Esophagus muscularis mucosa (tissue), 4 donors: ENCODE measurements around the gene ZBTB5. TPM values are rescaled to one million over a fixed set of nuclear protein-coding genes. Genes with fewer than 3 reads are reported as not detected.
A peak's percentile ranks its signal among the peaks of the same experiment; 100 is the strongest.

Experiments
- DNase-seq: peaks from one replicate; pipeline ENCODE4 v3.0.0-alpha.2; 2017; ENCODE audit errors: extremely low spot score
- H3K27ac ChIP-seq, 4 donors: fragments of 200-600 bp; sonication (generic); replicated peaks in 1 of 4; 1 replicate in 3 of 4; 2 replicates in 1 of 4; pipeline ENCODE4 v1.5.1; 2016 to 2019; ENCODE audit warnings: mild to moderate bottlenecking in 1 of 4
- H3K27me3 ChIP-seq, 4 donors: fragments of 200-600 bp; sonication (generic); one replicate each; pipeline versions ENCODE4 v1.5.1 to v1.6.0; 2016 to 2019
- H3K36me3 ChIP-seq, 4 donors: fragments of 200-600 bp; sonication (generic); one replicate each; pipeline ENCODE4 v1.5.1; 2016 to 2019
- H3K4me1 ChIP-seq, 4 donors: fragments of 200-600 bp; sonication (generic); one replicate each; pipeline ENCODE4 v1.5.1; 2016 to 2019
- H3K4me3 ChIP-seq, 4 donors: fragments of 200-600 bp; sonication (generic); 1 replicate in 2 of 4; 2 replicates in 2 of 4; pipeline ENCODE4 v1.5.1; 2016 to 2019; ENCODE audit warnings: mild to moderate bottlenecking in 4 of 4, moderate library complexity in 1 of 4
- H3K9me3 ChIP-seq, 4 donors: fragments of 200-600 bp; sonication (generic); 1 replicate in 3 of 4; 2 replicates in 1 of 4; pipeline ENCODE4 v1.5.1; 2016 to 2019
- EP300 ChIP-seq: sonication (generic); formaldehyde crosslinking; IDR thresholded peaks from one replicate; pipeline ENCODE4 v1.6.1; 2017; ENCODE audit warnings: antibody characterized with exemption
- POLR2A ChIP-seq: fragments of 450-650 bp; IDR thresholded peaks from one replicate; pipeline ENCODE4 v1.6.1; 2017; ENCODE audit warnings: antibody characterized with exemption, moderate library complexity, mild to moderate bottlenecking, low read depth
- POLR2AphosphoS5 ChIP-seq, 2 donors: sonication (generic); formaldehyde crosslinking; IDR thresholded peaks; one replicate each; pipeline ENCODE4 v1.6.1; 2017; ENCODE audit warnings: antibody characterized with exemption in 2 of 2
- WGBS: methylation state at CpG from one replicate; pipeline ENCODE4 v1.1.5; 2018; 5-methylcytosine and 5-hydroxymethylcytosine counted together
- intact Hi-C: fragments of 100-400 bp; cut with DNase I; formaldehyde crosslinking; loops from one replicate; pipeline ENCODE4 v1.15.1; 2023
- total RNA-seq, 4 donors: library from RNA; depleted of rRNA; stranded (reverse); fragments of >200 nt; gene quantifications; one replicate each; pipeline versions ENCODE4 v1.1.0 to v1.2.1, GENCODE V29; 2016
- TF ChIP-seq, protein P1 (sequence below), 3 experiments: fragments of 200-600 bp in 2 of 3; fragments of 450-650 bp in 1 of 3; sonication (generic) in 2 of 3; IDR thresholded peaks; one replicate each; pipeline ENCODE4 v1.5.1; 2017 to 2019; ENCODE audit warnings: antibody characterized with exemption in 3 of 3, mild to moderate bottlenecking in 2 of 3, moderate library complexity in 1 of 3

The ZBTB5 gene
- total RNA-seq, 4 donors from 2014 or later, result 9.6 to 20.4 (median 12.6) TPM

DNA sequence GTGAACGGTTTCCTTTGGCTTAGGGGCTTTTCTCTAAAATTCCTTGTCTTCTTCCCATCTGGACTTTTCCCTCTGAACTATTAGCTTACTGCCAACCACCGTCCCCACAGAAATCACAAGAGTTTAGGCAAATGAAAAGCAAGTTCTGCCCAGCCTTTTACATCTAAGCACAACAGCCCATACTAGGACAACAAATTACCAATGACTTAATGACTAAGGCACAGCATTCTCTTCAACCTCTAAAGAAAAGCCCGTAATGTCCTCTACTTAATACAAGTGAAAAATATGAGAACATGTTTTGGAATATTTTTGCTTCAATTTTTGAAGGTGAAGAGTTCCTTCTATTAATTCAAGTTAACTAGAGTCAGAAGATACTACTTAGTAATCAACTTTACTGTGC is 1.2 kb downstream of the ZBTB5 start:
- Histone ChIP-seq H3K27ac (peak overlapping the region; percentile 96 to 100 (median 98)), H3K36me3 (no peaks in the 10 kb centered on the region), H3K27me3 (no peaks in the 10 kb centered on the region), H3K4me3 (peak overlapping the region; percentile 72 to 92 (median 88)), H3K4me1 (peaks cover 11 to 53% (median 49%) of the 10 kb centered on the region in 4 donors), H3K9me3 (no peaks in the 10 kb centered on the region)
- DNase-seq, result no peak
- 24% methylated on average over 3 of the region's 3 CpGs for WGBS
- intact Hi-C loops, result loop anchor here (5.0 kb wide), 2 partner anchors 37 to 52 kb away; no protein-coding TSS in a partner anchor
- TF ChIP-seq, protein P1, sequence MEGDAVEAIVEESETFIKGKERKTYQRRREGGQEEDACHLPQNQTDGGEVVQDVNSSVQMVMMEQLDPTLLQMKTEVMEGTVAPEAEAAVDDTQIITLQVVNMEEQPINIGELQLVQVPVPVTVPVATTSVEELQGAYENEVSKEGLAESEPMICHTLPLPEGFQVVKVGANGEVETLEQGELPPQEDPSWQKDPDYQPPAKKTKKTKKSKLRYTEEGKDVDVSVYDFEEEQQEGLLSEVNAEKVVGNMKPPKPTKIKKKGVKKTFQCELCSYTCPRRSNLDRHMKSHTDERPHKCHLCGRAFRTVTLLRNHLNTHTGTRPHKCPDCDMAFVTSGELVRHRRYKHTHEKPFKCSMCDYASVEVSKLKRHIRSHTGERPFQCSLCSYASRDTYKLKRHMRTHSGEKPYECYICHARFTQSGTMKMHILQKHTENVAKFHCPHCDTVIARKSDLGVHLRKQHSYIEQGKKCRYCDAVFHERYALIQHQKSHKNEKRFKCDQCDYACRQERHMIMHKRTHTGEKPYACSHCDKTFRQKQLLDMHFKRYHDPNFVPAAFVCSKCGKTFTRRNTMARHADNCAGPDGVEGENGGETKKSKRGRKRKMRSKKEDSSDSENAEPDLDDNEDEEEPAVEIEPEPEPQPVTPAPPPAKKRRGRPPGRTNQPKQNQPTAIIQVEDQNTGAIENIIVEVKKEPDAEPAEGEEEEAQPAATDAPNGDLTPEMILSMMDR (IDR thresholded peaks at IDR 0.05), result no peak
- no peak for TF ChIP-seq POLR2A
- no peak for TF ChIP-seq EP300
- no peak for TF ChIP-seq POLR2AphosphoS5 (IDR thresholded peaks at IDR 0.05)

DNA sequence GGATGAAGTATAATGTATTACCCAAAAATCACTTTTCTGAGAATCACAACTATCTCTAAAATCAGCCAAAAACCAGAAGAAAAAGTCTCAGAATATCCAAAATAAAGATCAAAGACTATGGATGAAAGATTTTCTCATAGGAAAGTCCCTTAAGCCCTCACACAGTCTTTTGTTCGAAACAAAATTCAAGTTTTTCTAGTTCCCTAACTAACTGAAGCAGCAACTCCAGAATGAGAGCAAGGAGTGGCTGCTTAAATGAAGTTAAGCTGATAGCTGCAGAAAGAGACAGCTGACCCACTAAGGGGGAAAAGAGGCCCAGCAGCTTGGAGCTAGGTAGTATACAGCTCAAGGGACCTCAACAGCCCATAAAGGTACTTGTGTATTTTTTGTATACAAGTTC is 8.4 kb downstream of the ZBTB5 start:
- intact Hi-C loops, result no loop called here
- no peak overlapping the region for H3K4me3 ChIP-seq
- no peaks in the 10 kb centered on the region for H3K27me3 ChIP-seq
- DNase-seq, result no peak
- WGBS, result 77% methylated on average over 1 of the region's 1 CpG
- H3K27ac ChIP-seq, result no peak overlapping the region
- peaks cover 0 to 6% (median 0%) of the 10 kb centered on the region in 4 donors for H3K9me3 ChIP-seq
- H3K4me1 ChIP-seq, result peaks cover 4 to 68% (median 46%) of the 10 kb centered on the region in 4 donors
- no peak for TF ChIP-seq POLR2AphosphoS5 (IDR thresholded peaks at IDR 0.05)
- TF ChIP-seq, protein P1 (IDR thresholded peaks at IDR 0.05), result no peak
- no peak for TF ChIP-seq EP300
- no peak for TF ChIP-seq POLR2A
- peaks cover 0 to 11% (median 0%) of the 10 kb centered on the region in 4 donors for H3K36me3 ChIP-seq

DNA sequence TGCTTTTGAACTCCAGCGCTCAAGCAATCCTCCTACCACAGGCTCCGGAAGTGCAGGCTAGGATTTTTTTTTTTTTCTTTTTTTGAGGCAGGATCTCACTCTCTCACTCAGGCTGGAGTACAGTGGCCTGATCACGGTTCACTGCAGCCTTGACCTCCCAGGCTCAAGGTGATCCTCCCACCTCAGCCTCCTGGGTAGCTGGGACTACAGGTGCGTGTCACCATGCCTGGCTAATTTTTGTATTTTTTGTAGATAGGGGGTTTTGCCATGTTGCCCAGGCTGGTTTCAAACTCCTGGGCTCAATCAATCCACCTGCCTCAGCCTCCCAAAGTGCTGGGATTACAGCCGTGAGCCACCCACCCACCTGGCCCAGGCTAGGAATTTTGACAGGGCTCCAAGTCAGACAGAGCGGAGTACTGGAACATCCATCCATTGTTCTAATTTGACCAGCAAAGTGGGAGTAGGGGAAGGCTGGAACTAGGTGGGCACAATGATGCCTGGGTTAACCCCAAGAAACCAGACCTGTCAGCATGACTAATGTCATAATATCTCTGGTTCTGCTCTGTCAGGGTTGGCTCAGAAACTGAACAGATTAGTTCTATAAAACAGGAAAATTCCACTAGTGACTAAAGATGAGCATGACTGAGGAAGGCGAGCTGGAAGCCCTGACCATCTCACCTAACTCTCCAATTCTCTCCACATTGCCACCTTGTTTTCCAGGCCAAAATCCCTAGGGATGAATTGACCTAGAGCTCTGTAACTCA is 9.2 kb downstream of the ZBTB5 start:
- intact Hi-C loops, result no loop called here
- H3K4me3 ChIP-seq, result no peak overlapping the region
- peaks cover 0 to 11% (median 0%) of the 10 kb centered on the region in 4 donors for H3K36me3 ChIP-seq
- no peaks in the 10 kb centered on the region for H3K27me3 ChIP-seq
- H3K9me3 ChIP-seq, result peaks cover 0 to 6% (median 0%) of the 10 kb centered on the region in 4 donors
- TF ChIP-seq, protein P1 (IDR thresholded peaks at IDR 0.05), result no peak
- TF ChIP-seq EP300 (no peak), POLR2AphosphoS5 (IDR thresholded peaks at IDR 0.05) (no peak), POLR2A (no peak)
- H3K4me1 ChIP-seq, result peaks cover 6 to 68% (median 47%) of the 10 kb centered on the region in 4 donors
- H3K27ac ChIP-seq, result no peak overlapping the region
- WGBS, result 78% methylated on average over 6 of the region's 7 CpGs
- DNase-seq, result no peak

DNA sequence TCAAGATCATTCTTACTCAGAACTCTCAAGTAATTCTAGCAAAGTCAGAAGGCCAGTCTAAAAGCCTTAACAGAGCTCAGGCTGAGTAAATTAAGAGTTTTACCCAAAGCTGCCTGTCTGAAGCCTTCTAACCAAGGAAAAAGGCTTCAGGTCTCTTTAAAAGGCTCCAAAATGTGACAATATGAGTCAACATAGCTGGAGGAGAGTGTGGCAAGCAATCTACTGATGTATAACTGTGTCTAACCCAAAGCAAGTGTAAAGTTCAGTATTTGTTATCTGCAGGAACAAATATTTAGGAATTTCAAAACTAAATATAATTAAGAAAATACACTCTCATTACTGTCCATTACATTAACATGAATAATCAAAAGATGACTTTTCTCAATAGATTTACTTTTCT is 11.0 kb downstream of the ZBTB5 start:
- H3K27ac ChIP-seq, result no peak overlapping the region
- H3K27me3 ChIP-seq, result no peaks in the 10 kb centered on the region
- DNase-seq, result no peak
- H3K9me3 ChIP-seq, result peaks cover 0 to 6% (median 0%) of the 10 kb centered on the region in 4 donors
- H3K36me3 ChIP-seq, result peaks cover 0 to 11% (median 0%) of the 10 kb centered on the region in 4 donors
- peaks cover 6 to 69% (median 44%) of the 10 kb centered on the region in 4 donors for H3K4me1 ChIP-seq
- TF ChIP-seq EP300, result no peak
- H3K4me3 ChIP-seq, result no peak overlapping the region
- intact Hi-C loops, result no loop called here

DNA sequence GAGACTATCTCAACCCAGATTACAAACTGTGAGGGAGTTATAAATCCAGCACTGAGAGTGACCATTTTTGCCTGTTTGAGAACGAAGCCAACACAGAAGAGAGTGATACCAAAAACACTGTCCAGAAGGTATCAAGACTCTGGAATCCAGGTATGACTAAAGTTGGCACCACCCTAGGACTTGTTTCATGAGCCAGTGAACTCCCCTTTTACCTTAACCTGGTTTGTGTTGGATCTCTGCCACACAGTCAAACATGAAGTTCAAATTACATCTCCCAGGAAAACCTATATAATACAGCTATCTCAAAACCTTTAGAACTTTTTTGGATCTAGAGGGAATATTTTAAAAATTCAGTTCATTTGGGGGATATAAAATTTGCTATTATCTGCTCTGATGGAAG is 11.4 kb downstream of the ZBTB5 start:
- peaks cover 0 to 6% (median 0%) of the 10 kb centered on the region in 4 donors for H3K9me3 ChIP-seq
- no peaks in the 10 kb centered on the region for H3K27me3 ChIP-seq
- no peak overlapping the region for H3K4me3 ChIP-seq
- 100% methylated on average over 1 of the region's 1 CpG for WGBS
- no peak overlapping the region for H3K27ac ChIP-seq
- DNase-seq, result no peak
- H3K4me1 ChIP-seq, result peaks cover 6 to 65% (median 42%) of the 10 kb centered on the region in 4 donors
- intact Hi-C loops, result no loop called here
- TF ChIP-seq, protein P1 (IDR thresholded peaks at IDR 0.05), result no peak
- no peak for TF ChIP-seq POLR2AphosphoS5 (IDR thresholded peaks at IDR 0.05)
- TF ChIP-seq POLR2A, result no peak
- no peak for TF ChIP-seq EP300
- peaks cover 0 to 11% (median 0%) of the 10 kb centered on the region in 4 donors for H3K36me3 ChIP-seq
